ENCODE results near the gene KLF15.

KLF15 gene

DNA sequence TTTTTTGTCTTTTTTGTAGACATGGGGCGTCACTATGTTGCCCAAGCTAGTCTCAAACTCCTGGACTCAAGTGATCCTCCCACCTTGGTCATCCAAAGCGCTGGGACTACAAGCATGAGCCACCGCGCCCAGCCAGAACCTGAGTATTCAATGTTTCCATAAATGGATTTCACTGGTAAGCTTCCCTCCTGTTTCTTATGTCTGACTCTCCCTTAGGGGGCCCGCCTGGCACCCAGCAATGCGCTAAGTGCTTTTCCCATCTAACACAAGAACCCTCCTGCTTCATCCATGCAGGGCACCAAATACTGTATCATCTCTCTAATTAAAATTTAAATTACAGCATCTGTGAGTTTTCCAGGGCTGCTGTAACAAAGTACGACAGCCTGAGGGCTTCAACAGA, 44.9 kb downstream of the KLF15 start:
- peaks cover 10% of the 10 kb centered on the region for H3K9me3 Mint-ChIP-seq
- H3K4me3 Mint-ChIP-seq, result no peak overlapping the region
- DNase-seq, result no peak
- peaks cover 5% of the 10 kb centered on the region for H3K36me3 Mint-ChIP-seq (ENCODE audit: low read depth)
- TF ChIP-seq, protein P1, sequence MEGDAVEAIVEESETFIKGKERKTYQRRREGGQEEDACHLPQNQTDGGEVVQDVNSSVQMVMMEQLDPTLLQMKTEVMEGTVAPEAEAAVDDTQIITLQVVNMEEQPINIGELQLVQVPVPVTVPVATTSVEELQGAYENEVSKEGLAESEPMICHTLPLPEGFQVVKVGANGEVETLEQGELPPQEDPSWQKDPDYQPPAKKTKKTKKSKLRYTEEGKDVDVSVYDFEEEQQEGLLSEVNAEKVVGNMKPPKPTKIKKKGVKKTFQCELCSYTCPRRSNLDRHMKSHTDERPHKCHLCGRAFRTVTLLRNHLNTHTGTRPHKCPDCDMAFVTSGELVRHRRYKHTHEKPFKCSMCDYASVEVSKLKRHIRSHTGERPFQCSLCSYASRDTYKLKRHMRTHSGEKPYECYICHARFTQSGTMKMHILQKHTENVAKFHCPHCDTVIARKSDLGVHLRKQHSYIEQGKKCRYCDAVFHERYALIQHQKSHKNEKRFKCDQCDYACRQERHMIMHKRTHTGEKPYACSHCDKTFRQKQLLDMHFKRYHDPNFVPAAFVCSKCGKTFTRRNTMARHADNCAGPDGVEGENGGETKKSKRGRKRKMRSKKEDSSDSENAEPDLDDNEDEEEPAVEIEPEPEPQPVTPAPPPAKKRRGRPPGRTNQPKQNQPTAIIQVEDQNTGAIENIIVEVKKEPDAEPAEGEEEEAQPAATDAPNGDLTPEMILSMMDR (IDR thresholded peaks at IDR 0.05), result no peak
- peaks cover 4% of the 10 kb centered on the region for H3K27me3 Mint-ChIP-seq (ENCODE audit: low read depth, poor library complexity)
- no peaks in the 10 kb centered on the region for H3K4me1 Mint-ChIP-seq
- H3K27ac Mint-ChIP-seq, result no peak overlapping the region

DNA sequence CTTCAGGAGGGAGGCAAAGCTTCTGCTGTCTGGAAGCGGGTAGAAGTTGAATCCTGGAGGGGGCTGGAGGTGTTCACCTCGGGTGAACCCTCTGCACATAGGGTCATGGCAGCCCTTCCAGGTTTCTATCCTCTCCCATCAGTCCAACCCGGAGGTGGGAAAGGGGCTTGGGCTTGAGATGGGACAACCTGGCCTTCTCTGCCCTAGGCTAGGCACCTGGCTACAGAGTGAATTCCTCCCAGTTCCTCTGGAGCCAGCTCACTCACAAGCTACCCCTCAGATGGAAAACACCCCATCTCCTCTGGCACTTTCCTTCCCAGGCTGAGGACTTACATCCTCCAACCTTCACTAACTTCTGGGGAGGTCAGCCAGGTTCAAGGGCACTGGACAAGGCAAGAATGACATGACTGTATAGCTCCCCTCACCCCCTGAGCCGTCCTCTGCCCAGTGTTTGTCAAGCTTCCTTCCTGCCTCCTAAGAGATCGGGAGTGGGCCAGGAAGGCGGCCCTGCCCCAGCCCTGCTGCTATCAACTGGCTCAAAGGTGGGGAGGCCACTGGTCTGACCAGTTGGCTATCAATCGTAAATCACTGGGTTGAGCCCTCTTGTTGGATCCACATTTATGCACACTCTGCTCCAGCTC, 45.8 kb downstream of the KLF15 start:
- Mint-ChIP-seq H3K36me3 (ENCODE audit: low read depth) (peaks cover 5% of the 10 kb centered on the region), H3K9me3 (peaks cover 10% of the 10 kb centered on the region), H3K4me1 (no peaks in the 10 kb centered on the region), H3K4me3 (no peak overlapping the region), H3K27ac (no peak overlapping the region), H3K27me3 (ENCODE audit: low read depth, poor library complexity) (peaks cover 4% of the 10 kb centered on the region)
- TF ChIP-seq, protein P1 (IDR thresholded peaks at IDR 0.05), result no peak
- no peak for DNase-seq

- Mint-ChIP-seq H3K4me3 (no peak overlapping the region), H3K36me3 (ENCODE audit: low read depth) (peaks cover 5% of the 10 kb centered on the region), H3K27ac (no peak overlapping the region), H3K9me3 (peaks cover 10% of the 10 kb centered on the region), H3K27me3 (ENCODE audit: low read depth, poor library complexity) (peaks cover 4% of the 10 kb centered on the region), H3K4me1 (no peaks in the 10 kb centered on the region)
- TF ChIP-seq, protein P1 (IDR thresholded peaks at IDR 0.05), result no peak
- no peak for DNase-seq
Measured at GRCh38 chr3:126310816-126311215, 46.4 kb downstream of the KLF15 start.

GRCh38 chr3:126309861-126310655, 47.1 kb downstream of the KLF15 start:
- H3K4me1 Mint-ChIP-seq, result no peaks in the 10 kb centered on the region
- no peak overlapping the region for H3K4me3 Mint-ChIP-seq
- TF ChIP-seq, protein P1 (IDR thresholded peaks at IDR 0.05), result no peak
- DNase-seq, result no peak
- H3K9me3 Mint-ChIP-seq, result peaks cover 10% of the 10 kb centered on the region
- H3K36me3 Mint-ChIP-seq (ENCODE audit: low read depth), result peaks cover 5% of the 10 kb centered on the region
- H3K27ac Mint-ChIP-seq, result no peak overlapping the region
- peaks cover 4% of the 10 kb centered on the region for H3K27me3 Mint-ChIP-seq (ENCODE audit: low read depth, poor library complexity)

- no peaks in the 10 kb centered on the region for H3K4me1 Mint-ChIP-seq
- DNase-seq, result no peak
- H3K27me3 Mint-ChIP-seq (ENCODE audit: low read depth, poor library complexity), result peaks cover 7% of the 10 kb centered on the region
- H3K36me3 Mint-ChIP-seq (ENCODE audit: low read depth), result peaks cover 5% of the 10 kb centered on the region
- TF ChIP-seq, protein P1 (IDR thresholded peaks at IDR 0.05), result no peak
- H3K9me3 Mint-ChIP-seq, result peaks cover 16% of the 10 kb centered on the region
- H3K27ac Mint-ChIP-seq, result no peak overlapping the region
- H3K4me3 Mint-ChIP-seq, result no peak overlapping the region
Measured at GRCh38 chr3:126309165-126309564, 48.0 kb downstream of the KLF15 start.

Data from nephron progenitor cell (in vitro differentiated cells).